HPDE6-E6E7 (cell line): ENCODE data around the gene RTN1.

ENCODE experiments used
- DNase-seq: peaks from one replicate; pipeline ENCODE4 v3.0.0; 2011; ENCODE audit warnings: missing footprints; ENCODE audit errors: extremely low spot score

Gene RTN1

DNA sequence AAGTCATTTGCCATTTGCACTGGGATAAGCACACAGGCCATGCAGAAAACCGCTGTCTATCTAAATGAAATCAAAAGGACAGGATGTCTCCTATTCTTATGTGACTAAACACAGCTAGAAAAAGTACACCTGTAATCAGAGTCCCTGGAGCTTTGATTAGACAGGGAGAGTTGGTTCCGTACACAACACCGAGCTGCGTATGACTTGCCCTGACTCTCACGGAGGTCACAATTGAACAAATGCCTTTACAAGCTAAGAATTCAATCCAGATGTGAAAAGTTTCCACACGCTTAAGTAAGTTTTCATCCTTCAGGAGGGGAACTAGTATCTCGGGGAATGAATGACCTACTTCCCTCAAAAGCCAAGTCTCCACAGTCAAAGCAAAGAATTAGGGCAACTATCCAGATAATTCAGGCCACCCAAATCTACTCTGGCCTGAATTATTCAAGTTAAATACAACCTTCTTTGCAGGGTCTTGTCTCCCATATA, 67.5 kb downstream of the RTN1 start:
- no peak for DNase-seq

- no peak for DNase-seq
Observed at GRCh38 chr14:59788176-59788575, 82.4 kb downstream of the RTN1 start.

DNA sequence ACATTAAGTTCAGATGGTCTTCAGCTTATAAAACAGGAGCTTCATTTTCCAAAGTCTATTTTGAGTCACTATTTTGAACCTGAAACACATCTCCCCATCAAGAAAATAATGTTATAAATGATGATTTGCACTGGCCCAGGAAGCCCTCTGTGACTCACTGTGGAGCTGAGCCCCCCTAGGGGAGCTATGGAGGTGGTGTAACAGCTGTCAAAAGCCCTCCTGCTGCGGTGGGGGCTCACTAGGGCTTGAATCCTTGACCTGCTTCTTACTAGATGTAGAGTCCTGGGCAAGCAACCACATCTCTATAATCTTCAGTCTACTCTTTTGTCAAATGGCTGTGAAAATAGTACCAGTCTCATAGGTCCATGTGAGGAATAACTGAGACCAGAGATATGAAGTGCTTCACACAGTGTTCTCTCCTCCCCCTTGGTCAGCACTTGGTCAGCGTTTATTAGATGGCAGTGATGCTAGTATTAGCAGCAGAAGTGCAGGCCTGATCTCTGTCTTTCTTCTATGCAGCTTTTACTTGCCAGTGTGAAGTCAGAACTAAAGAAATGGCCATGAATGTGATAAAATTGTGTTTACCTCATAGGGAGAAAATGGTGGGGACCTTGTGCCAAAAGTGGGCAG, 83.4 kb downstream of the RTN1 start:
- DNase-seq = no peak

DNA sequence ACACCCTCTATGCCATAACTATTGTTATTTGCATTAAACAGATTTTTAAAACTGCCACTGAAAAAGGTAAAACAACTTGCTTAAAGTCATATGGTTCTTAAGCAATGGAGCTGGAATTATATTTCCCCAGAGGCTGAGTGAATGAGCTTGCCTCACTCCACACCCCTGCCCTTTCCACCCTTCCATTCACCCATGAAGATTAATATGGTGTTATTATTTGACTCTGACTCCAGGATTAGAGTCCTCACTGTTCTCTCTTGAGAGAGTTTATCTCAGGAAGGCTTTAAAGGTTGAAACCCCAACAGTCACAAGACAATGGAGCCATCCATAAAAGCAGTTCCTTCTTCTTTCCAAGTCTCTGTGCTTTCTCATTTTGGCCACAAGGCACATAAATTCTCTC, 84.9 kb downstream of the RTN1 start:
- no peak for DNase-seq

DNA sequence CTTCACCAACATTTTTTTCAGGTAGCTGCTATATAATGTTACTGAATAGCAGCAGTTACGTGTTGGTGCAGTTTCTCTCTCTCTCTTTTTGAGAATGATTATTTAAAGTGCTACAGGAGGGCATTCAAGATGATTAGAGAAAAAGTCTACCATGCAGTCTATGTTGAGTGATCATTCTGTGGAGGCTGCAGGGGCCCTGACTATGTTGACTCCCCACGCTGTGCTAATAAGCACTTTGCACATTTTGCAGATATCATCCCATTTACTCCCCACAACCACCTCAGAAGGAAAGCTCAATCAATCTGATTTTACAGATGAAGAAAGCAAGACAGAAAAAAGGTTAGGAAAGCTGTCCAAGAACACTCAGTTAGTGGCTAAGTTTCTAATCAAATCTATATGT, 87.8 kb downstream of the RTN1 start:
- DNase-seq = no peak

- no peak for DNase-seq
Observed at GRCh38 chr14:59777006-59777579, 93.5 kb downstream of the RTN1 start.

- DNase-seq = no peak
Observed at GRCh38 chr14:59776468-59776867, 94.1 kb downstream of the RTN1 start.

DNA sequence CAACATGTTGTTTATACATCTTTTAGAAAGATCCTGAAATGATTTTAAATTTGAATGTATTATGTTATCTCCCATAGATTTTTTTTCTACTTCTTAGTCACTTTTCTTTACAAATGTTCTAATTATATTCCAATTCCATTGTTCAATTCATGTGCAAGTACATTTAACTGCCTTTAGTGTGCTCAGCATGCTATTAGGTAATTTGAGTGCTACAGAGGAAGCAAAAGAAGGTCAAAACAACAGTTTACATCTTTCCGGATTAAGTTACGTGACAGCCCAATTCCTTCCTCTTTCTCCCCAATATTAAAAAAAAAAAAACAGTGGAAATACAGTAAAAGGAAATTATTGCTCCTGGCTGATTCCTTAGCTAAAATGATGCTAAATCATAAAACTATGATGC, 98.3 kb downstream of the RTN1 start:
- DNase-seq = no peak

GRCh38 chr14:59771577-59771976, 99.0 kb downstream of the RTN1 start:
- no peak for DNase-seq

DNA sequence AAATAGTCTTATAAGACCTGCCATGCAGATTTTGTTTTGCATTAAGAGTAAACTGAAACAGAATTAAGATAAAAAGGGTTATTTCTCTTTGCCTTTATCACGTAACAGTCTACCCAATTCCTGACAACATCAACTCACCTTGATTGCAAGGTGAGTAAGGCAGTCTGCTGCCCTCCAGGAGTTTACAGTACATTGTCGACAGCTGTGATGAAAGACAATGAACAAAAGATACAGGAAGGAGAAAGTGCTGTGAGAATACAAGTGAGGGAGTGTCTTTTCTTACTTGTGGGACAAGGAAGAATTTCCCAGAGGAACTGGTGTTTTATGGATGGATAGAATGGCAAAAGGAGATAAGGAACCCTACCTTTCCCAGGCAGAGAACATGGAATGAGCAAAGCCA, 101.0 kb downstream of the RTN1 start:
- DNase-seq = no peak

DNA sequence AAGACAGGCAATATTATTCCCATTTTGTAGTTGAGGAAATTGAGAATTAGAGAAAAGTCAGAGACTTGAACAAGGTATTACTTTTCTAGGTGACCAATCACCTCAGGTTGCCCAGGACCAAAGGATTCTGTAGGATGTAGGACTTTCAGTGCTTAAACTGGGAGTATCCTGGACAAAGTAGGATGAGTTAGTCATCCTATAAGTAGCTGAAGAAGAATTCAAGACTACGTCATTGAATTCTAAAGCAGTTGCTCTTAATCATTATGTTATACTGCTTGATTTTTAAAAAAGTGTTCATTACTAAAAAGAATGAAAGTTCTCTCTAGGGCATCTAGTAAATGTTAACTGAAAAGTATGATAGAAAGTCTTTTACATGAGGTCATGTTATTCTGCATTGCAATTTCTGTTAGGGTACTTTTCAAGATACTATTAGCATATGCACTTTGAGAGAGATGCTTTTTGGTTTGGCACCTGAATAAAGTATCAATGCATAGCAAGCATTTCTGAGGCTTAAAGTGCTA, 101.7 kb downstream of the RTN1 start:
- DNase-seq = no peak

- DNase-seq = no peak
Observed at GRCh38 chr14:59761851-59762250, 108.7 kb downstream of the RTN1 start.

DNA sequence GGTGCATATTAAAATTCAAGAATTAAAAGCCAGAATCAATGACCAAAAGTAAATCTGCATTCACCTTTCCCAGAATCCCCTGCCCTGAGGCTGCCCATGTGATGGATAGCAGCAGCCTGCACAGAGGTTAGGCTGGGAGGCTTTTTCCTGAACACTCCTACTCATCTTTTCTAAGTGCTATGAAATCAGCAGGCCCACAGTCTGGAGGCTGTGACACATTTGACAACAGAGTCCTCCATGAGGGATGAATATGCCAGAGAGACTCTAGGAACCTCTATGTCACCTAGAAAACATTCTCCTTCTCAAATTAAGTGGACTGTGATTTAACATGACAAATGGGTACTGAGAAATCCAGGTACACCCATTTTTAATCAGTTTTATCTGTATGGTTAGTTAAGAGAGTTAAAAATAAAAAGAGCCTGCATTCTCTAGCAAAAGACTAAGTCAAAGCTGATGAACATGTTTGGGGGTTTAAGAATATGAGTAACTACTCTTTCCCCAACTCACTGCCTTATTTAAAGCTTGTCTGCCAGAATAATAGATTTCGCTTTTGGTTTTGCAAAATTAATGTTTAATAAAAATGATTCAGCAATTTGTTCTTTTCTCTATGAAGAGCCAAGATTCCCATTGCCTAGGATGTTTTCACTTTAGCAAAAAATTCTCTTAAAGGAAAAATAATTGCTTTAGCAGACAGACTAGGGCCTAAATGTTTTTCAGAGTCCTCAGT, 115.0 kb downstream of the RTN1 start:
- no peak for DNase-seq

GRCh38 chr14:59754256-59754655, 116.3 kb downstream of the RTN1 start:
- no peak for DNase-seq

GRCh38 chr14:59753512-59753911, 117.1 kb downstream of the RTN1 start:
- no peak for DNase-seq

GRCh38 chr14:59751578-59751977, 119.0 kb downstream of the RTN1 start:
- DNase-seq = no peak

DNA sequence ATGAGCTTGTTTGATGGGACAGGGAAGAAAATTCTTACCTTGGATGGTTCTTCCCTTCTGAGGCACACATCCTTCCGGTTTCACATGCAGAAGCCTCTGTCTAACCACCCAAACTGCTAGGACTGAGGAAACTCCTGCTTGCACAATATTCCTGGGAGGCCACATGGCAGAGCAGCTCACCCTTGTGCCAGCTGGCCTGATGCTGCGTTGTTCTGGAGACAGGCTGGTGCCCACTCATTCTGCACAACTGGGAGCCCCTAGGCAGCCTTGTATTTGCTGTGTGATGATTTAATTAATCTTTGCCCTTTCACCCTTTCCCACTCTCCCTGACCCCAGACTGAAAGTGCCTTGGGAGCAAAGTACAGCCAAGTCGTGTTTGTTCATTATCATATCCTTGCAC, 130.8 kb downstream of the RTN1 start:
- no peak for DNase-seq

GRCh38 chr14:59728304-59728703, 142.3 kb downstream of the RTN1 start:
- DNase-seq = no peak

DNA sequence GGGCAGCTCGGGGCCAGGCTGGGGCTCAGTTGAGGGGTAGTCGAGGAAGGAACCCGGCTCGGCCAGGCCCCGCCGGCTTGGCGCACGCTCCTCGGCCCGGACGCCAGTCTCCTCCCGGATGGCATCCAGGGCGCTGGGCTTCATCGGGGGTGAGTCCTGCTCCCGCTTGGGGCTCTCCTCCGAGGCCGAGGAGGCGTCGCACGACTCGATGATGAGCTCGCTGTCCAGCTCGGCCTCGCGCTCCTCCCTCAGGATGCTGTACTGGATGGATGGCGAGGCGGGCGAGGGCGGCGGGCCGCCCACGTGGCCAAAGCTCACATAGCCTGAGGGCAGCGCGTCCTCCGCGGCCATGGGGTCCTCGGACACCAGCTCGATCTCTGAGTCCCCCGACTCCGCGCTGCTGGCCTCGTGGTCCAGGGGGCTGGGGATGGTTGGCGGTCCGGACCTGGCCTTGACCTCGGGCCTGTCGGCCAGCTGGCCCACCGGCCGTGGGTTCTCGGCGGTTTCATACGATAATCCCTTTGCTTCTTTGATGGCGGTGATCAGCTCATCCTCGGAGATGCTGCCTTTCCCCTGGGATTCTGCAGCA, 143.4 kb downstream of the RTN1 start:
- DNase-seq = no peak

DNA sequence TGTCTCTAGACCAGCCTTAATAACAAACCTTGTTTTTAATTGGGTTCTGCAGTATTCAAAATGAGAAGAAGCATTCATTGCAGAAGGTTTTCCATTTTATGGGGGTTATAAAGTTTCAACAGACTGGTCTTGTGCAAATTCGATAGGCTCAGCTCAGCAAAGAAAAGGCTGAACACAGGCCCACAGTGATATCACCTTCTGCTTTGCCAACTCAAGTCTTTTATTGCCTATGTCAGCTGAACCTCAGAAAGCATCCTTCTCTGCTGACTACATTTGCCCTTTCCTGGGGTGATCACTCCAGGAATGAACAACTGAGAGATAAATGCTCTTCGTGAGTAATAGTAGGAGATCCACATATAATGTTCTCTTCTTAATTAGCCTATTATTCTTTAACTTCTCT, 159.5 kb downstream of the RTN1 start:
- DNase-seq = no peak

DNA sequence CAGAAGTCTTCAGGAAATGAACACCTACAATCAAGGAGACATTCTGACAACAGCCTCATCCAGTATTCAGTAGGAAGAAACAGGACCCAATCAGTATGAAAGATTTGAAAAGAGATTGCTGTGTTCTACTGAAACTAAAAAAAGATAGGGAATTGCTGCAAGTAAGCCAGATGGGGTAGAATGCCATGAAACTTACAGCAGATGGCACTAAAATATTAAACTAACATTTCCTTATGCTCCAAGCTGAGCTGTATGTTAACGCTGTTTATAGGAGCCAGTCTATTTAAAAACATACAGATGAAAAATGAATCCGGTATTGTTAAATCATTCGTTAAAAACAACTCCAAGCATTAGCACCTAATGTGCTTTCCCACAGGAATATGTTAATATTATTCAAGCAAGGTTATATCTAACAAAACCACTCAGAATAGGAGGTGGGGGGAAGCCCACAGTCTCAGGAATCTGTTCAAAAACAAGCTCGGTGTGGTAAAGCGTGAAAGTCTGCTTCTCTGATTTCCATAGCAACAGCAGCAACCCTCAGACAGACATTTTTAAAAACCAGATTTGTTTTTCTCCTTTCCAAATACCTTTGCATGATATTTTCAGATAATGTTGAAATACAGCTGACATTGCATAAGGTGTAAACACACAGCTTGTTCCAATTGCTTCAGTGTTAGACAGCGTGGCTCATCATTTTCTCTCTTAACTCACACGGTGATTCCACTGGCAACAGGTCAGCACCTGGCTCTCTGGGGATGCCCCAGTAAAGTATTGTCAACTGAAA, 162.6 kb downstream of the RTN1 start:
- no peak for DNase-seq

- no peak for DNase-seq
Observed at GRCh38 chr14:59705866-59706265, 164.7 kb downstream of the RTN1 start.
